GM21529 (cell line): ENCODE data around the gene SLC9A8.
"Not testable (repeated sequence)": the region's sequence is repeated elsewhere in the genome, so short reads cannot be mapped to it uniquely, and the experiment has no call there.

Source experiments
- ATAC-seq: cut with Tn5 transposase; IDR thresholded peaks from one replicate; pipeline ENCODE4 v1.9.1; 2021; ENCODE audit not compliant: unreplicated experiment

Gene SLC9A8

DNA sequence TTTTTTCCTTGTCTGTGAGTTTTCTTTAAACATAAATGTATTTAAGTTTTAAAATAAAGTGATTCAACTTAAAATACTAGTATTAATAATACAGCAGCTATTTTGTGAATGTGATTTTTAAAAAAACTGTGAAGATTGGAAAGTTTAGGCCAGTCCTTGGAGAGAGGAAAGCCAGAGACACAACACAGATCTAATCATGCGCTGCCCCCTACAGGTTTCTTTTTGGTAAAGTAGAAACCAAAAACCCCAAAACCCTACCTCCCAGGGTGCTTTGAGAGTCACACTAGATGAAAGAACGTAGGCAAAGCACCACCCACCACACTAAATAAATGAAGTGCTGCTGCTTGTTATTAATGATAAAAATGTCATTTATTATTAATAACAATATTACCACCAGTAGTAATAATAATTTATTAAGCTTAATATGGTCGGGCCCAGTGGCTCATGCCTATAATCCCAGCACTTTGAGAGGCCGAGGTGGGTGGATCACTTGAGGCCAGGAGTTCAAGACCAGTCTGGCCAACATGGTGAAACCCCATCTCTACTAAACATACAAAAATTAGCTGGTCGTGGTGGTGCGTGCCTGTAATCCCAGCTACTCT lies 33.7 kb downstream of the SLC9A8 start:
- no peak for ATAC-seq

DNA sequence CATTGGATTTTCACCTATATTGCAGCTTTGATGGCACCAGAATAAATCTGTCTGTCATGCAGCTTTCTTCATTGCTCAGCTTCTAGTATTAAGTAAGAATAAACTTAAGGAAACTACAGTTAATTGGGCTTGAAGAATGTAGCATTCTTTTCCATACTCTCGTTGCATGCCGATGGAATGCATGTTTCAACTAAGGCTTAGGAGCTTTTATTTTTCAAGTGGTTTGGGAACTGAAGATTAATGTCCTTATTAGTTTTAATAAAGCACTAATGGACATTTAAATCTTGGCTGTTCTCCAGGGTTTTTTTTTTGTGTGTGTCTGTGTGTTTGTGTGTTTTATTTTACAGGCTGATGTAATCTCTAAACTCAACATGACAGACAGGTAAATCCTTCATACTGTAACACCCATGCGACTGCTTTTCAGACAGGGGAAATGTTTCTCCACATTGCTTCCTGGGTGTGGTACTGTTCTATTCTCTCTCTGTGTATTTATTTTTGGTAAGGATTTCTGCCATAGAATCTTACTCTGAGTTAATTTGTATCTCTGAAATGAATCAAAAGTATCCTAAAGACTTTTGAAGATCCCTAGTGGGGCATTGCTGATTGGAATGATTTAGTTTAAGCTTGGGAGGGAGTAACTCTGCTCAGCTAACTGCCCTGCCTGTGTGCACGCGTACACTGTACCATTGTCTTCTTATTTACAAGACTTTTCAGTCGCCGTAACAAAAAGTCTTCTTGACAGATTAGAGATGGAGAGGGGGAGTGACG lies 38.0 kb downstream of the SLC9A8 start:
- ATAC-seq: no peak

DNA sequence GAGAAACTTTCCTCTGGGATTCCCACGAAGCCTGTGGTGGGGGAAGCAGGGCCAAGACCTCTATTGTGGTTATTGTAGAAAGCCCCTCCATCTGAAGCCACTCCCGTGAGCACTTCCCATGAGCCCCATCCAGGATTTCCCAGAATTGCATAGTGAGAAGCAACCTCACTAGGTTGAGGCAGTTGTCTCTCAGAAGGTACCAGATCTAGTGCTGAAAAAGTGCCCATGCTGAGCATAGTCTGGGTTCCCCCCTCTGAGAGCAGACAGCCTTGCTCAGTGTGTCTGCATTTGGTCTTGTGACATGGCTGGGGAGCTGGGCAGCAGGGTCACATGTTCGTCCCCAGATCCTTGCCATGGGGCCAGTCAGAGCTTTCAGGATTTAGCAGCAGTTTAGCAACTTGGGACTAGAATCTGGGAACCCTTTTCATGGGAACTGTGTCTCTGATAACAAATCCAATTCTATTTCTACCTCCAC lies 38.6 kb downstream of the SLC9A8 start:
- ATAC-seq: no peak

DNA sequence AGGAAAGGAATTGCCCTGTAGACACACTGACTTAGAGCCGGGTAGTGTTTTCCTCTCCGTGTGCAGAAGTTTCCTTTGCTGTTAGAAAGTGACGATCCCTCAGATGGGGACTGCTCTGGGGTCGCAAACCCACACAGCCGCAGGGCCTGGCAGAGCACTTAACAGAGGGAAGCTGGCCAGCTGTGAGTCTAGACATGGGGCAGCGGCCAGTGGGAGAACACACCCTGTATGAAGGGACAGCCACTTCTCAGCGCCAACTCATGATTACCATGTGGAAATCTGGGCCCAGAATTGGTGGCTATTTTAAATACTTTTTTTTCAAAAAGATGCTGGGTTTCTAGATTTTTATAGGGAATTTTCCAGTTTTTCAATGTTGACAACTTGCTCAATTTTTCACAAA lies 39.4 kb downstream of the SLC9A8 start:
- ATAC-seq: no peak

DNA sequence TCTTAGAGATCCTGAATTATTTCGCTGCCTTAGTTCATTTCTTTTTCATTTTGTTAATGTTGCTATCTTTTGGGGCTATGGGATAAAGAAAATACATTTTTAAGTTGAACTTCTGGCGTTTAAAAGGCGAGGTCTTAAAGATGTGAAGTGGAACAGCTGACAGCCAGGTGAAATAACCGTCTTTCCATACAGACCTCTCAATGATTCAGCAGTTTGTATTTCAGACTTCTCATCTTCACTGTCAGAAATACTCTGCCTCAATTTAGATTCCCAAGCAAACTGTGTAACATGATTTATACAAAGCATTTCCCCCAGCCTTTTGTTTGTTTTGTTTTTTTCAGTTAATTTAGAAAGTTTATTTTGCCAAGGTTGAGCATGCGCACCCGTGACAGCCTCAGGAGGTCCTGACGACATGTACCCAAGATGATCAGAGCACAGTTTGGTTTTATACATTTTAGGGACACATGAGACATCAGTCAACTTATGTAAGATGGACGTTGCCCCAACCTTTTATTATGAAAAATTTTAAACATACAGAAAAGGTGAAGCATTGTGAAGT lies 40.0 kb downstream of the SLC9A8 start:
- ATAC-seq: no peak

DNA sequence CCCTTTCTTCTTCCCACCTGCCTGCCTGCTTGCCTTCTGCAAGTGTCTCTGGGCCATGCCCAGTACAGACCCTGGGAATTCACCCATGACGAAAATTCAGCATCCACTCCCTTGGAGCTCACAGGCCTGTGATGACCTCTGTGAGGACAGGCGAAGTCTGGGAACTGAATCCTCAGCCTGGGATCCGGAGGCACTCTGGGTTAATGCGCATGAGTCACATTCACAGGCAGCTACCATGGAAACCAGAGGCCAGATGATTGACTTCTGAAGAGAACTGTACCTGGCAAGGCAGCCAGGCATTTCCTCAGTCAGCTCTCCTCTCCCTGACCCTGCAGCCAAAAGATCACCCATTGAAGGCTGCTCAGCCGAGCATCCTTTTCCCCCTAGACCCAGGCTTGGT lies 41.0 kb downstream of the SLC9A8 start:
- ATAC-seq: no peak

DNA sequence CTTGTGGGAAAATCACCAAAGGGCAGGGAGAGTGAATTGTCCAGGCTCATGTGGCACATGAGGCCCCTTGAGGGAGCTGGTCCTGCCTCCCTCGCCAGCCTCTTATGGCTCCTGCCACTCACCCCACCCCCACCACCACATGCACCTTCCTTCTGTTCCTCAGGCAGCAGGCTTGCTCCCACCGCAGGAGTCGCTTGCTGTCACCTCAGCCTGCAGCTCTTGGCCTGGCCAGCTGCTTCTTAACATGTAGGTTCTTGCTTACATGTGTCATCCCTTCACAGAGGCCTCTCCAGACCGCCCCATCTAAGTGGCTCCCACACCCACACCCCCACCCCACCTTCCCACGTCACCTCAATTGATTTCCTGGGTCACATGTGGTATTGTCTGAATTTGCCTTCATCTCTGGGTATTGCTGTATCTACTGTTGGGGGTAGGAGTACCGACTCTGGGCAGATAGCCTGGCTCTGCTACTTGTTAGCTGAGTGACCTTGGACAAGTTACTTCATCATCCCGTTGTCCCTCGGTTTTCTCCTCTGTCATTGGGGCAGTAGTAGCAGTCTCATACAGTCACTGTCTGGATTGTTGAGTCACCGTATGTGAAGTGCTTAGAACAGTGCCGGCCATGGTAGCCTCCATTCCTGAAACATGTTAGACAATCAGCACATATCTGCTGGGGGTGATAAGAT lies 41.7 kb downstream of the SLC9A8 start:
- ATAC-seq: no peak

DNA sequence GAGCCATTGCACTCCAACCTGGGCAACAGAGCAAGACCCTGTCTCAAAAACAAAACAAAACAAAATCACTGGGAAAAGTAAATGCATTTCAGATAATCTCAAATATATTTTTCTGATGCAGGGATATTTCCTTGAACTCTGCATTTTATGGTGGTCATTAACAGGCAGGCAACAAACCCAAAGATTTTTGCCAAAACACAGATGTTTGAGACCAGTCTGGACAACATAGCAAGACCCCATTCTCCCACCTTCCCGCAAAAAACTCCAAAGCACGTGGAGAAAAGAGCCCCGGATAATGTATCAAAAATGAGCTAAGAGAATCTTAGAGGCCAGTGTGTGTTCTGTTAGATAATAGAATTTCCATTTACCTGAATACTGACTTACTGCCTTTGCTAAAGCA lies 44.3 kb downstream of the SLC9A8 start:
- no peak for ATAC-seq

DNA sequence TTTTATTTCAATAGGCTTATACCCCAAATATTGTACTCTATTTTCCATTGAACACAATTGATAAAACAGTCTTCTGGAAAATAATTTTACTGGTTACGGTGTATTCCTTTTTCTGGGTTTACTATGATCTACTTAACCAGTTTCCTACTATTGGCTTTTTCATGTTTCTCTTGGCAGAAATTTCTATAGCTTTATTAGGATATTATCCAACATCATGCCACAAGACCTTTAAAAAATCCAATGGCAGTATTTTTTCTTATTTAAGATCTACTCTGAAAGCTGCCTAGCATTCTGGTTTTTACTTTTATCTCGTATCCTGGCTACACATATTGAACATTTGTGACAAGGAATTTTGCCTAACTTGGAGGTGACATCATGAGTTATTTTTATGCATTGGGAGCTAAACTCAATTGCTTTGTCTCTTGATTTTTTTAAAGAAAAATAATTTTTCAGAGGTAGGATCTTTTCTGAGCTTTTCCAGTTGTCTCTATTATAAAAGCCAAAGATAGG lies 45.5 kb downstream of the SLC9A8 start:
- ATAC-seq: no peak

DNA sequence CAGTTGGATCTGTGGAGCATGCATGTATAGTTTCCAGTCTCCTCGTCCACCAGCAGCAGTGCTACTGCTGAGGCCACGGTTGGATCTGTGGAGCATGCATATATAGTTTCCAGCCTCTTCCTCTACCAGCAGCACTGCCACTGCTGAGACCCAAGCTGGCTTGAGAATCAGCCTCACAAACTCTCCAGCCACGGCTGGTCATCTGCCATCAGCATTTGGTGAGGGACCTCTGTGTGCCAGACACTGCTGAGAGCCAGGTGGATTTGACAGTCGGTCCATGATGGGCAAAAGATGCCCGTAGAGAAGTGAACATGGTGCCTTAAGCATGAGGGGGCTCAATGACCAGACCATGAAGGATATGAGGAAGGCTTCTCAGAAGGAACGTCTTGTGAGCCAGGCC lies 46.4 kb downstream of the SLC9A8 start:
- no peak for ATAC-seq

DNA sequence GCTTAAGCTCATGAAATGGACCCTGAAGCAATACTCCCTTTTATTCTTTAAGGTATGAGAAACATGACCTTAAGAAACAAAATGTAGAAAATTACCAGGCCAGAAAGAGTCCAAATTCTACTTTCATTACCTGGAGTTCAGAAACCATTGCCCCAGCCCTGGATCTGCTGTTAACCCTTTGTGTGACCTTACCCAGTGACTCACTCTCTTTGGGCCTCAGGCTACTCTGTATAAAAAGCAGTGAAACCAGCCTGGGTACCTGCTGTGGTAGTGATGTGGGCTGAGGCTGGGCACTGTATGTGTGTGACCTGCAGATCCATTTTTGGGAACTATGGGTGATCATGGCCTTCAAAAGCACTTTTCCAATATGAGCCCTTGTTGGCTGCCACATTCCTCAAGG lies 47.2 kb downstream of the SLC9A8 start:
- no peak for ATAC-seq

DNA sequence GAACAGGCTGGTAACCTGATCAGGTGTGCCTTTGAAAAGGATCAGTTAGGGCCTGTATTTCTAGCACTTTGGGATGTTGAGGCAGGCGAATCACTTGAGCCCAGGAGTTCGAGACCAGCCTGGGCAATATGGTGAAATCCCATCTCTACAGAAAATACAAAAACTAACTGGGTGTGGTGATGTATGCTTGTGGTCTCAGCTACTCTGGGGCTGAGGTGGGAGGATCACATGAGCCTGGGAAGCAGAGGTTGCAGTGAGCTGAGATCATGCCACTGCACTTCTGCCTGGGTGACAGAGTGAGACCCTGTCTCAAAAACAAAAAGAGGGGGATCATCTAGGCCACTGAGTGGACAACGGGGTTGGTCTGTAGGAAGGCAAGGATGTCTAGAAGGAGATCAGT lies 48.6 kb downstream of the SLC9A8 start:
- not testable (repeated sequence) for ATAC-seq

DNA sequence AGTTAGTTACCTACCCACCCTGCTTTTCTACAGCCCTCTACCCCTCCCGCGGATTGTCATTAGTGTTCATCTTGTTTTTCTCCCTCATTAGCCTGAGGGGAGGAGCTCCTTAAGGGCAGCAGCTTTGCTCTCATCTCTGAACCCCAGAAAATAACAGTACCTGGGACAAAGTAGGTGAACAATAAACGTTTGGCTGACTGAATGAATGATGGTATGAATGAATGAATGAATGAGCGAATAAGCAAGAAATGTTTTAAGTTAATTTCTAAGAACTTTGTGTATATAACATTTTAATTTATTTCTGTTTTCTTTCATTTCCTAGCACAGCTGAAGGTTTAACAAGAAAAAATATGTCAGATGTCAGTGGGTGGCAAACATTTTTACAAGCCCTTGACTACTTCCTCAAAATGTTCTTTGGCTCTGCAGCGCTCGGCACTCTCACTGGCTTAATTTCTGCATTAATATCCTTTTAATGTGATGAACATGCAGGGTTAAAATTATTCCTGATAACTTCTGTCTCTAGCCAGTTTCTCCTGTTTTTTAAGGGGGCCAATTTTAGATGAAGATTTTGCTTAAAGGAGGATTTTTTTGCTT lies 50.1 kb downstream of the SLC9A8 start:
- no peak for ATAC-seq

DNA sequence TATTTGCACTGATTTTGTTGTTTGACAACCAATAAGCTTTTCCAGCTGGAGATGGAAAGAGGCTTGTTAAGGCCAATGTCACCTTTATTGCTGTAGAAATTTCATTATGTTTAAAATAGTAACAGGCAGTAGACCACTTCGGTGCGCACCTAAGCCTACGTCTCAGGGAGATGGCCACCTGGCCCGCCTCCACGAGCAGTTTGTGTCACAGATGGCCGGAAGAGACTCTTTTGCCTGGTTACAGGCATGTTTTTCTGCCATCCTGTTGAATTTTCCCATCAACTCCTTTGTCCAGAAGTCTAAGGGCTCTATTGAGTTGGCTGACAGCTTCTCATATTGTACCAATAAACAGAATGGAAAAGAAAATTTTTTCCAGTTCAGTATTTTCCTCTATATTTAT lies 51.0 kb downstream of the SLC9A8 start:
- no peak for ATAC-seq

DNA sequence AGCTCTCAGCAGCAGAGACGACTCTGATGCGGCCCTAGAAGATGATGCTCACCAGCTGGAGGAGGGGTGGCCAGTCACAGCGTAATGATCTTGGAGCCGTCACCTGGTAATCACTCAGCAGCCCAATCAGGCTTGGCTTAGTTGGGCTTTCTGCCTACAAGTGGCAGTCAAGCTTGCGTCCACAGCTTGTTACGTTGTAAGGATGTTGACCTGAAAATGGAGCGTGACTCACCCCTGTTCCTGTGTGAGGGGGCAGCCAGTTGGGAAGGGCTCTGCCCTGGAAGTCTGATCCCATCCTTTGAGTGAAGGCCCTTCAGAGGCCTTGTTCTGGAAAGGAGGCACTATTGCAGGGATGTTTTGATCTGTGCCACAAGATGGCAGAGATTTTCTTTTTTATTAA lies 52.9 kb downstream of the SLC9A8 start:
- ATAC-seq: no peak

DNA sequence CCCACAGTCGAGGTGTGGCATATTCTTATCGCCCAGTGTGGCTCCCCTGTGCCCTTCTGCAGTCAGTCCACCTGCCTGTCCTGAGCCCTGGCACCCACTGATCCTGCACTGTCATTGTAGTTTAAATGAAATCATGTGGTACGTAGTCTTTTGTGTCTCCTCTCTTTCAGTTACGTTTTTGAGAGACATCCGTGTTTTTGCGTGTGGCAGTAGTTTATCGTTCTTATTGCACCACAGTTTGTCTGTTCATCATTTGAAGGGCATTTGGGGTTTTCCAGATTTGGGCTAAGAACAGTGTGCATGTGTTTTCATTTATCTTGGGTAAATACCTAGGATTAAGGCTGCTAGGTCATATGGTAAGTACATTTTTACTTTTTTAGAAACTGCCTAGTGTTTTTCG lies 53.4 kb downstream of the SLC9A8 start:
- ATAC-seq: no peak

DNA sequence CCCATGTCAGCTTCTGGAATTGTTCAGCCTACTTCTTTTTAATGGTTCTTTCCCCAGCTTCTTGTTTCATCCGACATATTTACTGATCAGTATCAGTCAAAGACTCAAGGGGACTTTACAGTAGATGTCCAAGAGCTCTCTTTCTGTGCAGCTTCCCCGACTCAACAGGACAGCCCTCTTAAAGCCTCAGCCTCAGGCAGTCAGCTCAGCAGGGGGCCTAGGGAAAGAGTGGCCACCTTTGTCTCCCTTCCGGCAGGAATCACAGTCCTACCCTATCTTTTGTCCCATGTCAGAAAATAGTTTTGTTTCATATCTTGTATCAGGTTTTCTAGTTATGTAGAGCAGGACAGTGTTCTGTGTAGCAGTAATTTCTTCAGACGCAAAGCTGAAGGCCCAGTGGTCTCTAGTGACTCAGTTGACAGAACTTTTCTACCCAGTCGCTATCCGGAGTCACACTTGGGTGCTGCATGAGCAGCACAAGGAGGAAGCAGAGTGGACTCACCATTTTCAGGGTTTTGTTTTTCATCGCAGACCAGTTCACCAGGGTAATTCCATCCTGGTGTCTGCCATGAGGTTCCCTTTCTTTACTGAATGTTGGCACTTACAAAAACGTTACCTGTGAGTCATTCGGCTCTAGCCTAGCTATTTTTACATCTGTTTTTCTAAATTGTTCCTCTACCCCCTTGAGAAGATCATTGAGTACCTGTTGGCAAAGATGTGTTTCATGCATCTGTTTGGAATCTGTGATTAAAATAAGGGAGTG lies 55.0 kb downstream of the SLC9A8 start:
- no peak for ATAC-seq

DNA sequence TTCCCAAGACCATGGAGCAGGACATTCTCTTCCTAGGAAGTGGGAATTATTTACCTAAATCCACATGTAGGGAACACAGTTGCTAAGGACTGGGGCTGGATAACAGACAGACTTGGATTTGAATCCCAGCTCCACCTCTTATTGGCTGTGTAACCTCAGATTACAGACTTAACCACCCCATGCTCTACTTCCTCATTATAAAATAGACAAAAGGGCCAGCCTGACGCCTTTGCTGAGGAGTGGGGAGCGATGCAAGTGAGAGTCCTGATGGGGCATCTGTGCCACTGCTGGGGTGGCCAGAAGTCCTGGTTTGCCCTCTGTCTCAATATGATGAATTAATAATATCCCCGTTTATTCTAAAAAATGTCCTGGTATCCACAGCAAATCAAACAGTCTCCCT lies 55.9 kb downstream of the SLC9A8 start:
- ATAC-seq: no peak

DNA sequence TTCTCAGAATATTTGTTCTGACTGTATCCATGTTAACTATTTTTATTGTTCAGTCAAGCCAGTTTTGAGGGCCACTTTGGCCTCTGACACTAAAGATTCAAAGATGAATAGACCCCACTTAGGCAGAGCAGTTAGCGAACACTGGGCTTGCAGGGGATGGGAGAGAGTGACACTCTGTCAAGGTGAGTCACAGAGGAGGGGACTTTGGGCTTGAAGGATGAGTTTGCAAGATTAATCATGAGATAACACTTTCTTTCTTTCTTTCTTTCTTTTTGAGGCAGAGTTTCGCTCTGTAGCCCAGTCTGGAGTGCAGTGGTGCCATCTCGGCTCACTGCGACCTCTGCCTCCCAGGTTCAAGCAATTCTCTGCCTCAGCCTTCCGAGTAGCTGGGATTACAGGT lies 56.3 kb downstream of the SLC9A8 start:
- ATAC-seq: no peak

DNA sequence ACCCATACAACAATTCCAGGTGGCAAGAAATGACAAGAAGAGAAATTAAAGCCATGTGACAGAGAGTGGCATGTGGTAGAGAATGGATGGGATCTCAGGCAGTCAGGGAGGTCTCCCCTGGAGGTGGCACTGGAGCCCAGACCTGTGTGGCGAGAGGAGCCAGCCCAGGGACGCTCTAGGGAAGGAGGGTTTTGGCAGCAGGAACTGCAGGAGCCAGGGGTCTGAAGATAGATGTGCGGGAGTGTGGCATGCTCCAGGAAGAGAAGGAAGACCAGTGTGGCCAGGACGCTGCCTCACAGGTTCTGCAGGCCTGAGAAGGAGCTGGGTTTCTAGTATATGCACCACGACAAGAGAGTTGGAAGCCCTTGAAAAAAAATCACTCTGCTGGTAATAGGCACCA lies 57.6 kb downstream of the SLC9A8 start:
- no peak for ATAC-seq
